ENCODE measurements around the gene RAB3GAP1. TPM values are rescaled to one million over a fixed set of nuclear protein-coding genes. Genes with fewer than 3 reads are reported as not detected.

RAB3GAP1 gene
- total RNA-seq, 1 donor from 2014 or later, result 25.4 TPM

Other genes with a start within 250 kb of the RAB3GAP1 start
- gene ACMSD, start 213.7 kb upstream of the RAB3GAP1 start, total RNA-seq, result 0.23 and 0.29 TPM in 2 replicates
- 12.6 and 18.5 TPM in 2 replicates for gene CCNT2, start 133.5 kb upstream of the RAB3GAP1 start, total RNA-seq
- not detected in 2 replicates for gene MAP3K19, start 4.8 kb upstream of the RAB3GAP1 start, total RNA-seq

Measured in epithelial cell of proximal tubule (primary cell).